ENCODE measurements around the gene MAPK1.
"Not testable (repeated sequence)": the region's sequence is repeated elsewhere in the genome, so short reads cannot be mapped to it uniquely, and the experiment has no call there.

MAPK1 gene

DNA sequence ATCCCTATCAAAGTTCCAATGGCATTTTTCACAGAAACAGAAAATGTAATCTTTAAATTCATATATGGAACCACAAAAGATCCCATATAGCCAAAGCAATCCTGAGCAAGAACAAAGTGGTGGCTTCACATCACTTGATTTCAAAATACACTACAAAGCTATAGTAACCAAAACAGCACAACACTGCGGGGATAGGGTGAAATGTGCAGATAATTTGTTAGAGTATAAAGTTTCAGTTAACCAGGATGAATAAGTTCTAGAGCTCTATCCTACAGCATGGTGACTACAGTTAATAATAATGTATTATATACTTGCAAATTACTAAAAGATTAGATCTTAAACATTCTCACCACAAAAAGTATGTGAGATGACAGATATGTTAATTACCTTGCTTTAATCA lies 55.5 kb downstream of the MAPK1 start:
- Histone ChIP-seq H3K27me3 (ENCODE audit: control insufficient read depth, insufficient read depth, low read length) (no peaks in the 10 kb centered on the region), H3K36me3 (ENCODE audit: control insufficient read depth, low read depth, low read length) (peaks cover 8% of the 10 kb centered on the region), H3K9ac (ENCODE audit: low read length) (no peak overlapping the region), H3K4me3 (ENCODE audit: low read length) (no peak overlapping the region), H3K27ac (ENCODE audit: low read length) (no peak overlapping the region), H3K4me1 (ENCODE audit: control insufficient read depth, low read depth, low read length) (no peaks in the 10 kb centered on the region), H3K9me3 (ENCODE audit: control insufficient read depth, low read depth, low read length) (no peaks in the 10 kb centered on the region)

GRCh38 chr22:21807544-21808529 lies 59.6 kb downstream of the MAPK1 start:
- H3K27ac ChIP-seq (ENCODE audit: low read length), result no peak overlapping the region
- H3K9ac ChIP-seq (ENCODE audit: low read length), result no peak overlapping the region
- no peaks in the 10 kb centered on the region for H3K4me1 ChIP-seq (ENCODE audit: control insufficient read depth, low read depth, low read length)
- H3K36me3 ChIP-seq (ENCODE audit: control insufficient read depth, low read depth, low read length), result peaks cover 47% of the 10 kb centered on the region
- no peaks in the 10 kb centered on the region for H3K9me3 ChIP-seq (ENCODE audit: control insufficient read depth, low read depth, low read length)
- no peaks in the 10 kb centered on the region for H3K27me3 ChIP-seq (ENCODE audit: control insufficient read depth, insufficient read depth, low read length)
- no peak overlapping the region for H3K4me3 ChIP-seq (ENCODE audit: low read length)

DNA sequence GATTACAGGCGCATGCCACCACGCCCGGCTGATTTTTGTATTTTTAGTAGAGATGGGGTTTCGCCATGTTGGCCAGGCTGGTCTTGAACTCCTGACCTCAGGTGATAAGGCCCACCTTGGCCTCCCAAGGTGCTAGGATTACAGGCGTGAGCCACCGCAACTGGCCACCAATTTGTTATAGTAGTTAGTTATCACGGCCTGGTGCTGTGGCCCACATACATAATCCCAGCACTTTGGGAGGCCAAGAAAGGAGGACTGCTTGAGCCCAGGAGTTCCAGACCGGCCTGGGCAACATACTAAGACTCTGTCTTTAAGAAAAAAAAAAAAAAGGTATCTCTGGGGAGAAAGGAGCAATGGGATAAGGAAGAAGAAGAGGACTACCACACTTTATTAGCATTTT lies 62.1 kb downstream of the MAPK1 start:
- not testable (repeated sequence) for H3K9ac ChIP-seq (ENCODE audit: low read length); H3K27me3 ChIP-seq (ENCODE audit: control insufficient read depth, insufficient read depth, low read length); H3K9me3 ChIP-seq (ENCODE audit: control insufficient read depth, low read depth, low read length); H3K27ac ChIP-seq (ENCODE audit: low read length); H3K4me1 ChIP-seq (ENCODE audit: control insufficient read depth, low read depth, low read length); H3K4me3 ChIP-seq (ENCODE audit: low read length)
- peaks cover 64% of the 10 kb centered on the region for H3K36me3 ChIP-seq (ENCODE audit: control insufficient read depth, low read depth, low read length)

GRCh38 chr22:21803811-21804249 lies 63.6 kb downstream of the MAPK1 start:
- H3K9ac ChIP-seq (ENCODE audit: low read length), result no peak overlapping the region
- peaks cover 66% of the 10 kb centered on the region for H3K36me3 ChIP-seq (ENCODE audit: control insufficient read depth, low read depth, low read length)

DNA sequence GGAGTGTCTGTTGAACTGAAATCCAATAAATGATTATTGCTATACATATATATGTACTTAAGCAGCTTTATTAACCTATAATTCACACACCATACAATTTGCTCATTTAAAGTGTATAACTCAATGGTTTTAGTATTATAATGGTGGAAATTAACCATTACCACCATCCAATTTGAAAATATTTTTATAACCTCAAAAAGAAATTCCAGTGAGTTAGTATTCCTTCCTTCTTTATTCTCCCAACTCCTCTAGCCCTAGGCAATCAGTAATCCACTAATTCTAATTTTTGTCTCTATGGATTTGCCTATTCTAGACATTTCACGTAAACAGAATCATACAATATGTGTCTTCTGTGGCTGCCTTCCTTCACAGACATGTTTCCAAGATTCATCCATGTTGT lies 64.8 kb downstream of the MAPK1 start:
- Histone ChIP-seq H3K36me3 (ENCODE audit: control insufficient read depth, low read depth, low read length) (peaks cover 72% of the 10 kb centered on the region), H3K4me3 (ENCODE audit: low read length) (no peak overlapping the region), H3K27me3 (ENCODE audit: control insufficient read depth, insufficient read depth, low read length) (no peaks in the 10 kb centered on the region)

More at GRCh38 chr22:21803811-21804249, 63.6 kb downstream of the MAPK1 start:
- H3K4me1 ChIP-seq (ENCODE audit: control insufficient read depth, low read depth, low read length), result no peaks in the 10 kb centered on the region
- no peaks in the 10 kb centered on the region for H3K27me3 ChIP-seq (ENCODE audit: control insufficient read depth, insufficient read depth, low read length)
- H3K4me3 ChIP-seq (ENCODE audit: low read length), result no peak overlapping the region
- no peaks in the 10 kb centered on the region for H3K9me3 ChIP-seq (ENCODE audit: control insufficient read depth, low read depth, low read length)
- no peak overlapping the region for H3K27ac ChIP-seq (ENCODE audit: low read length)

GRCh38 chr22:21802056-21802455 lies 65.4 kb downstream of the MAPK1 start:
- Histone ChIP-seq H3K4me1 (ENCODE audit: control insufficient read depth, low read depth, low read length) (no peaks in the 10 kb centered on the region), H3K4me3 (ENCODE audit: low read length) (no peak overlapping the region), H3K27me3 (ENCODE audit: control insufficient read depth, insufficient read depth, low read length) (no peaks in the 10 kb centered on the region), H3K27ac (ENCODE audit: low read length) (no peak overlapping the region), H3K9me3 (ENCODE audit: control insufficient read depth, low read depth, low read length) (no peaks in the 10 kb centered on the region), H3K9ac (ENCODE audit: low read length) (no peak overlapping the region), H3K36me3 (ENCODE audit: control insufficient read depth, low read depth, low read length) (peaks cover 68% of the 10 kb centered on the region)

More for the DNA sequence above, 64.8 kb downstream of the MAPK1 start:
- H3K9me3 ChIP-seq (ENCODE audit: control insufficient read depth, low read depth, low read length), result no peaks in the 10 kb centered on the region
- no peak overlapping the region for H3K27ac ChIP-seq (ENCODE audit: low read length)
- no peak overlapping the region for H3K9ac ChIP-seq (ENCODE audit: low read length)
- H3K4me1 ChIP-seq (ENCODE audit: control insufficient read depth, low read depth, low read length), result no peaks in the 10 kb centered on the region

DNA sequence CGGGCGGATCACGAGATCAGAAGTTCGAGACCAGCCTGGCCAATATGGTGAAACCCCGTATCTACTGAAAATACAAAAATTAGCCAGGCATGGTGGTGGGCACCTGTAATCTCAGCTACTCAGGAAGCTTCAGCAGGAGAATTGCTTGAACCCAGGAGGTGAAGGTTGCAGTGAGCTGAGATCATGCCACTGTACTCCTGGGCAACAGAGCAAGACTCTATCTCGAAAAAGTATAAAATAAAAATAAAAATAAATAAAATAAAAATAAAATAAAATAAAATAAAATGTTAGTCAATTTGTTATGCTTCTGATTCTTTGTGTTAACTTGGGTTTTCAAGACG lies 66.2 kb downstream of the MAPK1 start:
- H3K9me3 ChIP-seq (ENCODE audit: control insufficient read depth, low read depth, low read length); H3K4me3 ChIP-seq (ENCODE audit: low read length); H3K9ac ChIP-seq (ENCODE audit: low read length); H3K27me3 ChIP-seq (ENCODE audit: control insufficient read depth, insufficient read depth, low read length); H3K4me1 ChIP-seq (ENCODE audit: control insufficient read depth, low read depth, low read length); H3K27ac ChIP-seq (ENCODE audit: low read length): not testable (repeated sequence)
- peaks cover 64% of the 10 kb centered on the region for H3K36me3 ChIP-seq (ENCODE audit: control insufficient read depth, low read depth, low read length)

- H3K27me3 ChIP-seq (ENCODE audit: control insufficient read depth, insufficient read depth, low read length), result no peaks in the 10 kb centered on the region
- no peak overlapping the region for H3K4me3 ChIP-seq (ENCODE audit: low read length)
- H3K9ac ChIP-seq (ENCODE audit: low read length), result no peak overlapping the region
- H3K4me1 ChIP-seq (ENCODE audit: control insufficient read depth, low read depth, low read length), result no peaks in the 10 kb centered on the region
- peaks cover 60% of the 10 kb centered on the region for H3K36me3 ChIP-seq (ENCODE audit: control insufficient read depth, low read depth, low read length)
- no peaks in the 10 kb centered on the region for H3K9me3 ChIP-seq (ENCODE audit: control insufficient read depth, low read depth, low read length)
- H3K27ac ChIP-seq (ENCODE audit: low read length), result no peak overlapping the region
Measured at GRCh38 chr22:21800552-21801303, 66.7 kb downstream of the MAPK1 start.

DNA sequence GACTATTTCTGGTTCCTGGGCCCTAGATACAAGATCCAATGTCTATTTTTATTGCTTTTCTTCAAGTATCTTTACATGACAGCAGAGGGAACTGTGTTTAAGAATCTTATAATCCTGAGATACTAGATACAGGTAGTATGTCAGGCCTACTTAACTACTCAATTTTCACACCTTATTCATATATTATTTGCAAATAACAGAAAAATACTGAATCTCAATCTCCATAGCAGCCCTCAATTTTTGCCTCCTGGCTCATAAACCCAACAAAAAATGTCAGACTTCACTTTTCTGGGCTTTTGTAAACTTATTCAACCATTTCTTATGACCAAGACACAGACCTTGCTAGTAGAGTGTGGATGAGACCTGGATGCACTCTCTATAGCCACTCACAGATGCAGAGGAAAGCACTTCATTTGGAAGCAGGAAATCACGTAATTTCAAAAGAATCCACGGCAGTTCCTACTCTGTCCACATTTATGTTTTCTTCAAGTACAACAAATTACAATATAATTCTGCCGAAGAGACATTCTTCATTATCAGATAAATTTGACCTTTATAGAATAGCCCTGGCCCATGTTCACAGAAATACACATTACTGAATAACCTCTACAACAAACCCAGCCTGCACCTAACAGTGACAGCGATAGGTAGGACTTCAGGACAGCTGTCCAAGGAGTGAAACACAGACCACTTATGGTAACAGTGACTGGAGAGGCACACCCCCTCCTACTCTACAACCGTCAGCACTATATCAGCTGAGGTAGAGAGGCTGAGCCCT lies 69.8 kb downstream of the MAPK1 start:
- no peaks in the 10 kb centered on the region for H3K4me1 ChIP-seq (ENCODE audit: control insufficient read depth, low read depth, low read length)
- H3K4me3 ChIP-seq (ENCODE audit: low read length), result no peak overlapping the region
- no peaks in the 10 kb centered on the region for H3K27me3 ChIP-seq (ENCODE audit: control insufficient read depth, insufficient read depth, low read length)
- no peaks in the 10 kb centered on the region for H3K9me3 ChIP-seq (ENCODE audit: control insufficient read depth, low read depth, low read length)
- no peak overlapping the region for H3K27ac ChIP-seq (ENCODE audit: low read length)
- H3K36me3 ChIP-seq (ENCODE audit: control insufficient read depth, low read depth, low read length), result peaks cover 33% of the 10 kb centered on the region
- no peak overlapping the region for H3K9ac ChIP-seq (ENCODE audit: low read length)

DNA sequence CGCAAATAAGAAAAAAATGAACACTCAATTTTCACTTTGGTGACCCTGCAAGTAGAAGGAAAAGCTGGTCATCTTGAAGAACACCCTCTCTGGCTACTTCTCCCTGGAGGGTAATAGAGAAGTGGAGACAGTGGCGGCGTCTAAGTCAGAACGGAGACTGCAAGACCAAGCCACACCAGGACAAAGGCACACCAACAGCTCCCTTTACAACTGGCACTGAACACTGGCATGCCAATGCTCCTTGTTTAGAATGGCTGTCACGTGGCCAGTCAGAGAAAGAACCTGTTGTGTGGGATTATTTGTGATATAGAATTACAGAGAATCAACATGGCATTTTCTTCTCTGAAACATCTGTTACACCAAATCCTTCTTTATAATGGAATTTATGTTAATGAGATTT lies 70.6 kb downstream of the MAPK1 start:
- Histone ChIP-seq H3K36me3 (ENCODE audit: control insufficient read depth, low read depth, low read length) (peaks cover 28% of the 10 kb centered on the region), H3K9me3 (ENCODE audit: control insufficient read depth, low read depth, low read length) (no peaks in the 10 kb centered on the region), H3K9ac (ENCODE audit: low read length) (no peak overlapping the region), H3K4me1 (ENCODE audit: control insufficient read depth, low read depth, low read length) (no peaks in the 10 kb centered on the region), H3K4me3 (ENCODE audit: low read length) (no peak overlapping the region), H3K27me3 (ENCODE audit: control insufficient read depth, insufficient read depth, low read length) (no peaks in the 10 kb centered on the region), H3K27ac (ENCODE audit: low read length) (no peak overlapping the region)

GRCh38 chr22:21796231-21796630 lies 71.2 kb downstream of the MAPK1 start:
- Histone ChIP-seq H3K36me3 (ENCODE audit: control insufficient read depth, low read depth, low read length) (peaks cover 23% of the 10 kb centered on the region), H3K9me3 (ENCODE audit: control insufficient read depth, low read depth, low read length) (no peaks in the 10 kb centered on the region), H3K27ac (ENCODE audit: low read length) (no peak overlapping the region), H3K4me1 (ENCODE audit: control insufficient read depth, low read depth, low read length) (no peaks in the 10 kb centered on the region), H3K27me3 (ENCODE audit: control insufficient read depth, insufficient read depth, low read length) (no peaks in the 10 kb centered on the region), H3K4me3 (ENCODE audit: low read length) (no peak overlapping the region), H3K9ac (ENCODE audit: low read length) (no peak overlapping the region)
